HG03460 (cell line): ENCODE data around the gene PGF.
A peak's percentile ranks its signal among the peaks of the same experiment; 100 is the strongest.
"Not testable (repeated sequence)": the region's sequence is repeated elsewhere in the genome, so short reads cannot be mapped to it uniquely, and the experiment has no call there.

Experiments used
- ATAC-seq: cut with Tn5 transposase; IDR thresholded peaks from one replicate; pipeline ENCODE4 v1.9.1; 2021; ENCODE audit not compliant: unreplicated experiment

The PGF gene

DNA sequence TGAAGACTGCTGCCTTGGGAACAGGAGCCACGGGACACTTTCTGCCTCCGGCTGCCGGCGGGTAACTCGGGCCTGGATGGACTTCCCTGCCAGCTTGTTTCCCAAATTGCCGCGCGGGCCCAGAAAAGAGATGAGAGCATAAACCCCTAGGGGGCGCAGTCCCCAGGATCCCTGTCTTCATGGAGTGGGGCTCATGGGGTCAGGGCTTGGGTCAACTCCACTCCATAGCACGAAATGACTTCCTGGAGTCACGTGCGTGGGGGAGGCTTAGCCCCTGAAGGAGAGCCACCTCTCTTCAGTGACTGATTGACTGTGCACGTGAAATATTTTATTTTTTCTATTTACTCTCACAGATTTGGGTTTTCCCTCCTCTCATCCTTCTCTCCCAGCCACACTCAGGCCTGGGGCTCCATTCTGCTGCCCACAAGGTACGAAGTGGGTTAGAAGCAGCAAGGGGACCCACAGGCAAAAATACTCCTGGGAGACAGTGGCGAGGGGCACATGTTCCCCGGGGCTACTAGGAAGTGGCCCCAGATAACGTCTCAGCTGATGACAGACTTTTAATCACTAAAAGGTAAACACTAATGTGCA lies 10.0 kb downstream of the PGF start:
- no peak for ATAC-seq

DNA sequence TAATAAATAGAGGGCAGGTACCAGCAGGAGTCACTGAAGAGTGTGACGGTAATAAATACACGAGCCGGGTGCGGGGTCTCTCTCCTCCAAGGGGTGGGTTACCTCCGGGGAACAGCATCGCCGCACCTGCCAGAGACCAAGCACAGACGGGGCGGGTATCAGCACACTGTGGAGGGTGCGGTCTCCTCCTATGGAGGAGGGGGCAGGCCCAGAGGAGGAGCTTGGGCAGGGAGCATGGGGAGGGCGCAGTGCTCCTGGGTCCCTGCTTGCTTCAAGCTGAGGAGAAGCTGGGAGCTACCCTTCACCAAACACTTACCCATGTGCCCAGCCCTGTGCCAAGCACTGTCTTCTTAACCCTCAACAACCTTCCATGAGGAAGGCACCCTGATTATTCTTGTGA lies 12.8 kb downstream of the PGF start:
- ATAC-seq = peak; percentile 21

DNA sequence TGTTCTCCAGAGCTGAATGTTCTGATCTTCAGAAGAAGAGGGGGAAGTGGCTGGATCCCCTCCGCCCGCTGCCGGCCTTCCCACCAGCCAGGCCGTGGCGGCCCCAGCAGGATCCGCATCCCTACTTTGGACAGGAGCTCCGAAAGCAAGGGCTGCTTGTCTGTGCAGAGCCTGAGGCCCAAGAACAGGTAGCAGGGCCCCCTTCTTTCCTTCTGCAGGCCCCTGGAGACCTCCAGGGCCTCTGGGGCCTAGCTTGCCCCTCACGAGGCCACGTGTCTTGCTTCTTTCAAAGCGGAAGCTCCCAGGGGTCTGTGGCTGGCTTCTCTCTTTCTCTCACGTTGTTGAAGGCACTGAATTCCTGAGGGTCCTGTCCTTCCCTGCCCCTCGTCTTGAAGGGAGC lies 13.2 kb downstream of the PGF start:
- peak; percentile 26 for ATAC-seq

DNA sequence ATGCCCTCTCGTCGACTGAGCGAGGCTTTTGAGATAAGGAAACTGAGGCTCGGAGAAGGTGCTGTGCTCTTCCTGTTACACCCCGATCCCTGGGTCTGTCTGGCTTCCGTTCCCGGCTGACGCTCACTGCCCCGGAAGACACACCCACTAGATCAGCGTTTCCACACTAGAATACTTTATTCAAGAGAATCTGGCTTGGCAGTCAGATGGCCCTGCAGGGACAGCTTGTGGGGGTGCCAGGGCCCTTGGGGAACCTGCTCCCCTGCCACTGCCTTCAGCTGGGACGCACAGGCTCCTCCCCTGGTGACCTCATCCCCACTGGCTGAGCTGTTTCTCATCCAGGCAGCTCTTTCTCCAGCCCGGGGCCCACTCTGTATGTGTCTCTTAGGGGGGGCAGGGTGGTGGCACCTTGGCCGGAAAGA lies 13.7 kb downstream of the PGF start:
- ATAC-seq = peak; percentile 43

DNA sequence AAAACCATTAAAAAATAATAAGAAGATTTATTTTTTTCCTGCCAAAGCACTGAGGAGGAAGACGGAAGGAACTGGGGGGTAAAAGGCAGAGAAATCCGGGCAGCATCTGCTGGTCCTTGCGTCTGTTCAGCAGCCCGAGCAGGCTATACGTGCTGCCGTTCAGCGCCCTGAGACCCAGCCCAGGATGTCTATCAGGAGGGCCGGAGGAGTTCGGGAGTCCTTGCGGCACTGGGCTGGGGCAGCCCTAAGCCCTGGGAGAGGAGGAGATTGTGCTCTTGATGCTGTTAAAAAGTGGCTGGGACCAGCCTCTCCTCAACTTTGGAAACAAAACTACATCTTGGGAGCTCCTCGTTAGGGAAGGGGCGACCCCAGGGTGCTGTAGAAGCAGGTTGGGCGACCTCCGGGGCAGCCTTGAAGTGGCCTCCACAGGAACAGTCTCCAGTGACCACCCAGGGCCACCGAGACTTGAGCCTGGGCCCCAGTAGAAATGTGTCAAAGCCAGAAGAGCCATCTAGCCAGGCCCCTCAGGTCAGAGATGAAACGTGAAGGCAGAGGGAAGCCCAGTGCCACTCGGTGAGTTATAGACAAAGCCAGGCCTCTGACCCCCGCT lies 14.3 kb downstream of the PGF start:
- ATAC-seq = no peak

DNA sequence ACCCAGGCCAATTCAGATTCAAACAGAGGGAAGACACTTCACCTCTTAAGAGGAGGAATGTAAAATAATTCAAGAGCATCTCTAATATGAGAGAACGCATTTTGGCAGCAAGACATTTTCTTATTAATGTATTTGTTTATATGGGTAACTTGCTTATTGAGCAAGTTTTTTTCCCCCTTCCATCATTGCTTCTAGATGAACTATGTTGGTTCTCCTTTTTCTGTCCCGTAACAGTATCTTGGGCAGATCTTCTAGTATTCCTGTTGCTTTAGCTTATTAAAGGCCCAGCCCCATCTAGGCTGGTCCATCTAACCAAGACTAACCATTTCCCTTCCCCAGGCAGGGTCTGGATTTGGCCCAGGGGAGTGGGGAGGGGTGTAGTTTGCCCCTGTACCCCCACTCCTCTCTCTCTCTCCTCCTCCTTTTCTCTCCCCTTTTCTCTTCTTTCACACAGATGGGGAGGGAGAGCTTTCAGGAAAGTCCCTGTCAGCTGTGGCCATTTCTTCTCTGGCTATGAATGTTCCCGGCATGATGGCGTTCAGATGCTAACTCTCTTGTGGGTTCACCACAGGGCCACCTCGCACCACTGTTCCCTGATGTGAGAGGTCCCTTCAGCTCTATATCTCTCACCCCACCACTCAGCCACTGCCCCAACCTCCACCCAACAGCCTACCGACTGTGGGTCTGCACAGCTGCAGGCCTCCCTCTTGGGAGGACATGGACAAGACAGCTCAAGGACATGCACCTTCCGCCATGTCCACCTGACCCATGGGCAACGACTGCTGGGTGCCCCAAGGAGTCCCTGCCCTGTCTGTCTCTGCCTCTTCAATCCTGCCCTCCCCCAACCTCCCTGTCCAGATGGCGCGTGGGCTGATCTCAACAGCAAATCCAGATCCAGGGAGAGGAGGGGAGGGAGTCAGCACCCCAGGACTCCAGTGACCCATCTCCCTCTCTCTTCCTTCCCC lies 16.6 kb downstream of the PGF start:
- ATAC-seq = no peak

DNA sequence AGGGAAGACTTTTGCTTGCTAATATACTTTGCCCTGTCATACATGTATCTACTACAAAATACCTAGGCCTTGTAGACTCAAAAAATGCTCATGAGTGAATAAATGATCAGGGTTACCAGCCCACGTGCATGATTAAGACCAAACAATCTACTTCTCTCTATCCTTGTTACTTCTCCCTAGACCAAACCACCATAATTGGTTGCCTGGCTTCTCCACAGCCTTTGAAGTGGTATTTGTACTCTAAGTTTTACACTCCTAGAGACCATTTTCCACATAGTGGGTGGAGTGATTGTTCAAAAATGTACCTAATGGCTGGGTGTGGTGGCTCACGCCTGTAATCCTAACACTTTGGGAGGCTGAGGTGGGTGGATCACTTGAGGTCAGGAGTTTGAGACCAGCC lies 18.2 kb downstream of the PGF start:
- no peak for ATAC-seq

DNA sequence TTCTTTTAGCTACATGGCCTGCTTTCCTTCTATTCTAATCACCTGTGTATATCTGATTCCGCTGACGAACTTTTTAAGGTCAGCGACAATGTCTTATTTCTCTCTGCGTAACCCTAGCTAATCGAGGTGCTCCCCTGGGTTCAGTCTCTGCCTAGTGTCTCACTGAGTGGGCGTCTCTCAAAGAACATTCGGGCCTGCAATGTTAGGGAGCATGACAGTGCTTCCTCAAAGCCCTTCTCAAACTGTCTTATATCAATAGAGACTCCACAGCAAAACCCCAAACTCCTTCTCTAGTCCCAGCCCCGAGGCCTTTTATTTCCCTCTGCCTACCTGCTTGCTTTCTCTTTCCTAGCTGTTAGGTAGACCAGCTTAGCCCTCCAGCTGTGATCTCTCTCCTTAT lies 18.7 kb downstream of the PGF start:
- ATAC-seq = no peak

DNA sequence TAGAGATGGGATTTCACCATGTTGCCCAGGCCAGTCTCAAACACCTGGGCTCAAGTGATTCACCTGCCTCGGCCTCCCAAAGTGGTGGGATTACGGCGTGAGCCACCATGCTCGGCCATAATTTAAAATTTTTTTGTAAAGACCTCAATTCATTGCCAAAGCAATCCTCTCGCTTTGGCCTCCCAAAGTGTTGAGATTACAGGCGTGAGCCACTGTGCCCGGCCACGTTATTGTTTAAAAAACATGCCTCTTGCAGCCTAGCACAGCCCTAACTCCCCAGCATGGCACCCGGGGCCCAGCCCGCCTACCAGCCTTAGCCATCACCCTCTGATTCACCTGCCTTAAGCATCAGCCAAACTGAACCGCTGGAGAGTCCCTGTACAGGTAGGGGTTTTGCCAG lies 19.2 kb downstream of the PGF start:
- ATAC-seq = no peak

DNA sequence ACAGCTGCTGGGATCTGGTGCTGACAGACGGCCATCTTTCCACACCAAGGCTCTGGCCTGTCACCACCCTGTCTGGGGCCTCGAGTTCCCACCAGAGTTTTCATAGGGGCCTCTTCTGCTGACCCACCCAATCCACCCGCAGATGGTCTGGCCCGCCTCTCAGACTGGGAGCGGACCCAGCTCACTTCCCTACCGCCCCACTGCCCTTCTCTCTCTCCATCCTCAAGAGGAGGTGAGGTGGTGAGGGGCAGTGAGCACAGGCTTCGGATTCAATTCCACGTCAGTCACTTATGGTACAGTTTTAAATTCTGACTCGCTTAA lies 20.1 kb downstream of the PGF start:
- no peak for ATAC-seq

DNA sequence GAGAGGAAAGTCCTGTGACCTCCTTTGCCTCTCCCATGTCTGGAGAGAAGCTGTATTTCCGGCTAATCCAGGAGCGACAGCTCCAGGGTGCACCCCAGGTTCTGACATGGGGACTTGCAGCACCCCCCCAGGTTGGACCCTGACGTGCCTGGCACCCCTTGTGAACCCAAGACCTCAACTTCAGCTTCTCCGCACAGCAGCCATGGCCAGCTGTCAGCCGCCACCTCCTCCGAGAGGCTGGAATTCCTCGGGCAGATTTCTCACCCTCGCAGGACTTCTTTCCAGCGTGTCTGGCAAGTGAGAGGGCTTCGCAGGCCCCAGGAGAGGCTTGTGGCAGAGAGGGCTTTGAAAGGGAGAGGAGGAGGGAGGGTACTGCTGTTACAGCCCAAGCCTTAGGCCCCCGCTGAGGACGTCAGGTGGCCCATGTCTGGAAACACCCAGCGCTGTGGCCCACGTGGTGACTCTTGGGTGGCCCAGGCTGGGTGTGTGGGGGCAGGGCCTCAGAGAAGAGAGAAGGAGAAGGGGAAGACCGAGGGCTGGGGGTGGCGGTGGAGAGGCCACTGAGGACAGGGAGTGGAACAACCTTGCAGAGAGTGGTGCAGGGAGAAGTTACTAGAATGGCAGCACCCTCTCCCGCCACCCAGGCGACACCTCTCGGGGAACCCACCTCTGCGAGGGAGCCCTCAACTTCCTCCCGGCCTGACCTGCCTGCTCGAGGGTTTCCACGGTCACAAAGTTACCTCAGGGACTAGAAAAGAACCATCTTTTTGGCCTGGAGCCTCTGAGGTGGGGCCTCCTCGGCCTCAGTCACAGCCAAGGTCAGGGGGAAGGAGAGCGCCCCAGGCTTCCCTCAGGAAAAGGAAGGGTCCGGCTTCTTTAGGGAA lies 20.7 kb downstream of the PGF start:
- no peak for ATAC-seq

DNA sequence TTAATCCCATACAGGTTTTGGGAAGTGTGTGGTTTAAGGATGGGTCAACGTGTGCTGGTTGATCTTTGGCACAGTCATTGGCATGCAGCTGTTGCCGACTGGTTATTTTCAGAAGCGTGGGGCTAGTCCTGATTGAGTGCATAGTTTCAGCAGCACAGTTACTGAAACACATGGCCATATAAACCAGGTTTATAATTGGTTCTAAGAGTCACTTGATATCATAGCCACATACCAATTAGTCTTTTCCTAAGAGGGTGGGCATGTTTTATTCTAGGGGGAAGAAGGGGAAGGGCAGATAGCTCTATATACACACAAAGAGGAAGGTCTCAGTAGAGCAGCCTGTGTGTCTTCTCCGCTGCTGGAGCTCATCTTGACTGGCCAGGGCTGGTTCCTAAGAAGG lies 21.4 kb downstream of the PGF start:
- ATAC-seq = no peak

DNA sequence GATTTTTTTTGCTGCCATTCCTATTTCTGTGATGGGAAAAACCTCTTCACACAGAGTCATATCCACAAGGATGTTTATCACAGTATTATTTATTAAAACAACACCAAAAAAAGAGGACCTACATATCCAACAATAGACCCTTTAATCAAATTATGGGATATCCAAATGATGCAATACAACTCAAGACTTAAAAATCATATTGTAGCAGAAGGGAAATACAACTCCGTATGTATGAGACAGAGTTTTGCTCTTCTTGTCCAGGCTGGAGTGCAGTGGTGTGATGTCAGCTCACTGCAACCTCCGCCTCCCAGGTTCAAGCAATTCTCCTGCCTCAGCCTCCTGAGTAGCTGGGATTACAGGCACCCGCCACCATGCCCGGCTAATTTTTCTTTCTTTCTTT lies 22.5 kb downstream of the PGF start:
- not testable (repeated sequence) for ATAC-seq

DNA sequence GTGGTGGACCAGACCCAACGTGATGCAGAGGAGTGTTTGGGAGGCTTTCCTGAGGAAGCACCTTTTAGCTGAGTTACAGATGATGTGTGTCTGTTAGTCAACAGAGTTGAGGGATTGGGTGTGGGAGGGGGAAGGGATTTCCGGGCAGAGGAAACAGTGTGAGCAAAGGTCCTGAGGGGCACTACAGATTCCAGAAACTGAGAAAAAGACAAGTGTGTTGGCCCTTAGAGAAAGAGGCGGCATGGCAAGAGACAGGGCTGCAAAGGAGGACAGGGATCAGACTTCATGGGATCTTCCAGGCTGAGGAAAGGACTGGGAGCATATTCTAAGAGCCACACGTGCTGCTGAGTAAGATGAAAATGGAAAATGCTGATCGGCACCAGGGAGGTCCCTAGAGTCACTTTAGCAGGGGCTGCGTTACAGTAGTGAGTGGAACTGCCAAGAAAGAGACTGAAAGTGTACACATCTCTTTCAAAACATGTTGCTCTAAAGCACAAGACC lies 22.9 kb downstream of the PGF start:
- no peak for ATAC-seq

DNA sequence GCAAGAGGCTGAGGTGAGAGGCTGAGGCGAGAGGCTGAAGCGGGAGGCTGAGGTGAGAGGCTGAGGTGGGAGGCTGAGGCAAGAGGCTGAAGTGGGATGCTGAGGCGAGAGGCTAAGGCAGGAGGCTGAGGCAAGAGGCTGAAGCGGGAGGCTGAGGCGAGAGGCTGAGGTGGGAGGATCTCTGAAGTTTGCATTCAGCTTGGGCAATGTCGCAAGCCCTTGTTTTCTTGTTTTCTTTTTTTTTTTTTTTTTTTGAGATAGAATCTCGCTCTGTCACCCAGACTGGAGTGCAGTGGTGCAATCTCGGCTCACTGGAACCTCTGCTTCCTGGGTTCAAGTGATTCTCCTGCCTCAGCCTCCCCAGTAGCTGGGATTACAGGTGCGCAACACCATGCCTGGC lies 23.7 kb downstream of the PGF start:
- ATAC-seq = not testable (repeated sequence)

DNA sequence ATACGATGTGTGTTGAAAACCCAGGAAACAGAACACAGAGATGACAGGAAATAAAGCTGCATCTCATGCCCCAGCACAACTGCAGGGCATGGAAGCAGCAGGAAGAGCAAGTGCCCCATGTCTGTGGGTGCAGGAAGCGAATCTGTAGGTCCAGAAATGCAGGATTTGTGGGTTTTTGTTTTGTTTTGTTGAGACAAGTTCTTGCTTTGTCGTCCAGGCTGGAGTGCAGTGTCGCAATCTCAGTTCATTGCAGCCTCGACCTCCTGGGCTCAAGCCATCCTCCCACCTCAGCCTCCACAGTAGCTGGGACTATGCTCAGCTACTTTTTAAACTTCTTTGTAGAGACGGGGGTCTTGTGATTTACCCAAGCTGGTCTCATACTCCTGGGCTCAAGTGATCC lies 26.2 kb downstream of the PGF start:
- no peak for ATAC-seq

DNA sequence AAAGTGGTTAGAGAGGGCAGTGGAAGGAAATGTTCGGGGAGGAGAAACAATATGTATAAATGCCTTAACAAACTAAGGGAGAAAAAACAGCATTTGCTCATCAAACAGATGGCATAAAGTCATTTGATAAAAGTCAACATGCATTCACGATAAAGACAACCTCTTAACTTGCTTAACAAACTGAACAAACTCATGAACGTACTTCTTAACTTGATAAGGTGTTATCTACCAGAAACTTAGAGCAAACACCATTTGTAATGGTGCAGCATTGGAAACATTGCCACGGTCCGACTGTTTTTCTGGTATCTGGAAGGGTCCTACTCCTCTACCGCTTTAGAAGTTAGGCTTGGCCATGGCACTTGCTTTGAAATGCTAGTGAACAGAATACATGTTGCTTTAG lies 28.2 kb downstream of the PGF start:
- ATAC-seq = no peak

DNA sequence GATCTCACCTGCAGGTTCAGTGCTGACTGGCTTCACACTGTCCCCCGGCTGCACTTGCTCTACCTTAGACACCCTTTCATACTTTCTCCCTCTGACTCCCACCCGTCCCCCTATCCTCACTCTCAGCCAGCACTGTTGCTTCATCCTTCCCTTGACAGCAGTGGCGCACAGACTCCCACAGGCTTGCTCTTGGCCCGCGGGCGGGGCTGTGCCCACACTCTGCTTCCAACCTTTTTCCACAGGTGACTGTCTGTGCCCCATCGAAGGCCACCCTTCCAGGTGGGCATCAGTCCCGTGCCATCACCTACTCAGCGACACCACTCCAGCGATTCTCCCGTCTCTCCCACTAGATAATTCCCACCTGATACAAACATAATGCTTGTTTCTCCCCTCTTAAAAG lies 31.3 kb downstream of the PGF start:
- no peak for ATAC-seq

DNA sequence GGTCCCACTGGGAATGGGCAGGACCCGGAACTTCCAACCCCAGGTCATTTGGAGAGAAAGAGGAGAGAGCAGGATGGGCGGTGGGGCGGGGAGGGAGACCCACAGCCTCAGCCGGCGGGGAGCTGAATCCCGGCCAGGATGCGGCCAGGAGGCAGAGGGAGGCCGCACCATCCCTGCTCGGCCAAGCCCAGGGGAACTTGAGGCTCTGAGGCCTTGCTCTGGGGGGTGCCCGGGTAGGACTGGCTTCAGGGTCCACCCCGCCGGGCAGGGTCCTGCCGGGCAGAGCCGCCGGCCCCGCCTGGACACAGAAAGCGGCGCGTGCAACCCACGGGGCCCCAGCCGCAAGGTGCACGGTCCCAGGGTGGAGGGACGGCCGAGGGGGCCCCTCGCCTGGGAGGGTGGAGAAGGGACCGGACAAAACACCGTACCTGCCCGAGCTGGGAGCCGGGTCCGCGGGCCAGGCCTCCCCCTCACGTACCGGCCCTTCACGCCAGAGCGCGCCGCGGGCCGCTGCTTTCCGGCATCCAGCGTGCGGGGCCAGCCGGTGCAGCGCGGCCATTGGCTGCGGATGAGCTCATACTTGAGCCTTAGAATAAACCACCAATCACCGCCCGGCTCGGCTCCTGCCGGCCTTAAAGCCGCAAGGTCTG lies 32.5 kb downstream of the PGF start, which contains the start of gene RPS6KL1:
TSS of gene RPS6KL1 (minus strand) at position 509 of the 650 bp plus-strand sequence. CDS start 1,719 bp downstream, outside the sequence.
- ATAC-seq = peak; percentile 86

DNA sequence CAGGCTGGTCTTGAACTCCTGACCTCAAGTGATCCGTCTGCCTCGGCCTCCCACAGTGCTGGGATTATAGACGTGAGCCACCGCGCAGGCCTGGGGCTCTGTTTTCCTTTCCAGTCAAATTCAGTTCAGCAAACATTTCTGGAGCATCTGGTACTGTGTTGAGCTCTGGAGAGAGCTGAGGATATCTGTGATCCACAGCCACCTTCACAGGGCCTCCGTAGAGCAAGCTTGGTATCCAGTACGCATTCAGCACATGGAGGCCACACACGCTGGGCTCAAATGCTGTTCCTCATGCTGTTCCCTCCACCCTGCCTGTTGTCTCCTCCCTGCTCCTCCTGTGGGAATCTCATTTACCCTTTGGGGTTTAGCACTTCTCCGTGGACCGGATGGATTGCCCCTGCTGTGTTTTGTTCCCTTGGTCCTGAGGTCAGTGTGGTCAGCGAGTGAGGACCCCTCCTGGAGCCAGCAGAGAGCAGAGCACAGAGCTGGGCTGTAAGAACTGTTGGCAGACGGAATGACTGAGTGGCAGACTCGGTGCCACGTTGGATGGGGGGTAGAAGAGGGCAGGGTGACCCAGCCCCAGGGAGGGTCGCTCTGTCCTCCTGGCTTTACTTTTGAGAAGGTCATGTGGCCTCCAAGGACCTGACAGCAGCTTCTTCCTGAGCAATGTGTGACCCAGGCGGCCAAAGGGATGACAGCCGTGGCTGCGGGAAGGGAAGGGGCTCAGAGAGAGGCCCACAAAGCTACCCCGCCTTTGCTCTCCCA lies 33.2 kb downstream of the PGF start:
- ATAC-seq = no peak
